Peyer's patch (tissue), 4 donors: ENCODE results near the gene LIME1. TPM values are rescaled to one million over a fixed set of nuclear protein-coding genes. Genes with fewer than 3 reads are reported as not detected.
A peak's percentile ranks its signal among the peaks of the same experiment; 100 is the strongest.

ENCODE experiments used
- DNase-seq, 3 donors: peaks; one replicate each; pipeline ENCODE4 v3.0.0-alpha.2; 2017 to 2019
- H3K27ac ChIP-seq, 4 donors: fragments of 200-600 bp; sonication (generic); one replicate each; pipeline ENCODE4 v1.5.1; 2016 to 2019
- H3K27me3 ChIP-seq, 2 donors: fragments of 200-600 bp; sonication (generic); one replicate each; pipeline ENCODE4 v1.5.1; 2019
- H3K36me3 ChIP-seq, 3 donors: fragments of 200-600 bp; sonication (generic); one replicate each; pipeline ENCODE4 v1.5.1; 2016 to 2019
- H3K4me1 ChIP-seq, 4 donors: fragments of 200-600 bp; sonication (generic); one replicate each; pipeline ENCODE4 v1.5.1; 2016 to 2019
- H3K4me3 ChIP-seq, 4 donors: fragments of 200-600 bp; sonication (generic); 1 replicate in 3 of 4; 2 replicates in 1 of 4; pipeline ENCODE4 v1.5.1; 2016 to 2019; ENCODE audit warnings: mild to moderate bottlenecking in 1 of 4
- H3K9me3 ChIP-seq, 4 donors: fragments of 200-600 bp; sonication (generic); one replicate each; pipeline ENCODE4 v1.5.1; 2016 to 2019; ENCODE audit warnings: mild to moderate bottlenecking in 1 of 4
- CTCF ChIP-seq, 6 experiments: fragments of 450-650 bp in 4 of 6; fragments of 200-600 bp in 2 of 6; sonication (generic) in 1 of 6; IDR thresholded peaks; one replicate each; pipeline ENCODE4 v1.5.1; 2017 to 2019; ENCODE audit warnings: antibody characterized with exemption in 6 of 6, mild to moderate bottlenecking in 3 of 6, moderate library complexity in 1 of 6
- POLR2A ChIP-seq, 2 donors: fragments of 450-650 bp; IDR thresholded peaks; one replicate each; pipeline ENCODE4 v1.5.1; 2017; ENCODE audit warnings: antibody characterized with exemption in 2 of 2, mild to moderate bottlenecking in 2 of 2, moderate library complexity in 2 of 2
- total RNA-seq, 4 donors: library from RNA; depleted of rRNA; stranded (reverse); fragments of >200 nt; gene quantifications; one replicate each; pipeline ENCODE4 v1.1.0, GENCODE V29; 2016

Gene LIME1, protein sequence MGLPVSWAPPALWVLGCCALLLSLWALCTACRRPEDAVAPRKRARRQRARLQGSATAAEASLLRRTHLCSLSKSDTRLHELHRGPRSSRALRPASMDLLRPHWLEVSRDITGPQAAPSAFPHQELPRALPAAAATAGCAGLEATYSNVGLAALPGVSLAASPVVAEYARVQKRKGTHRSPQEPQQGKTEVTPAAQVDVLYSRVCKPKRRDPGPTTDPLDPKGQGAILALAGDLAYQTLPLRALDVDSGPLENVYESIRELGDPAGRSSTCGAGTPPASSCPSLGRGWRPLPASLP
- 10 to 100 TPM; 32.6 to 55.3 (median 41.0) TPM for total RNA-seq

DNA sequence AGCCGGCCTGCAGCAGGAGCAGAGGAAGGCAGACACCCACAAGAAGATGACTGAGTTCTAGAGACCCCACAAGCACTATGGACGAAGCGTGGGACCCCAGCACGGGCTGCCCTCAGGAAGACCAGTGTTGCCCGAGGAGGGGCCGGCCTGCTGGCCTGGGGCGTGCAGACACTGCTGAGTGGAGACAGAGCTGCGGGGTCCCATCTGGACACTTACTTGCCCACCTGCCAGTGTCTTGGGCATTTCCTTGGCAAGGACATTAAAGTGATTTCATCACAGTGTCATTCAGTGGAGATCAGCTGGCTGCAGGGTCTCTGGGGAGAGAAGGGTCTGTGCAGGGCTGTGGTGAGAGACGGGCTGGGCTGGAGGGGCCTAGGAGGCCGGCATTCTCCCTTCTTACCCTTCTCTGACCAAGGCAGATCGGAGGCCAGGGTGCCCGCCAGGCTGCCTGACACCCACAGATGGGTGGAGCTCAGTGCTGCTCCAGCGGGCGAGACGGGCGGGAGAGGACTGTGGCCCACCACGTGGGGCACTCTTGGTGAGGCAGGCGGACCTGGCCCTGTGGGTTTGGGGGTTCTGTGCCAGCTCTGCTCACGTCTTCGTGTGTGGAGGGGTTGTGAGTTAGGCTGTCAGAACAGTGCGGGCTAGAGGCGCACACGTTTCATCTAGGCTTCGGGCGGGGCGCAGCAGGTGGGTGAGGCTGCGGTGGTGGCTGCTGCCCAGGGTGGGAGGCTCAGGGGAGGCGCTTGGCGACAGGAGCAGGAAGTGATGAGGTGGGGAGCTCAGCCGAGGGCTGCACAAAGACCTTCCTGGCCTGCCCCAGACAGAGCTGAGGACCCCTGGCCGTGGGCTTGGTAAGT, at the start of gene LIME1:
Gene LIME1, plus strand, starts transcription at position 806 of the 860 bp plus-strand sequence. CDS start 886 bp downstream, outside the sequence.
- Histone ChIP-seq H3K27me3 (no peaks in the 10 kb centered on the region), H3K9me3 (no peaks in the 10 kb centered on the region), H3K36me3 (peaks cover 0 to 32% (median 0%) of the 10 kb centered on the region in 3 donors), H3K4me3 (peak within 1 kb of the TSS; percentile 43 to 74 (median 58)), H3K4me1 (peaks cover 0 to 45% (median 34%) of the 10 kb centered on the region in 4 donors), H3K27ac (peak within 1 kb of the TSS; percentile 62 to 88 (median 68))
- DNase-seq, result peak; percentile 77 to 89 (median 83)
- TF ChIP-seq CTCF (IDR thresholded peaks at IDR 0.05), result no peak
- no peak for TF ChIP-seq POLR2A (IDR thresholded peaks at IDR 0.05)

GRCh38 chr20:63687419-63688178, 48.9 kb upstream of the LIME1 start:
- Histone ChIP-seq H3K27ac (peak overlapping the region; percentile 61 to 90 (median 74)), H3K27me3 (no peaks in the 10 kb centered on the region), H3K9me3 (no peaks in the 10 kb centered on the region), H3K36me3 (no peaks in the 10 kb centered on the region), H3K4me1 (peaks cover 0 to 61% (median 6%) of the 10 kb centered on the region in 4 donors), H3K4me3 (peak overlapping the region in 1 of 4 donors; percentile 4)
- DNase-seq, result no peak
- TF ChIP-seq POLR2A (IDR thresholded peaks at IDR 0.05) (no peak), CTCF (IDR thresholded peaks at IDR 0.05) (no peak)

DNA sequence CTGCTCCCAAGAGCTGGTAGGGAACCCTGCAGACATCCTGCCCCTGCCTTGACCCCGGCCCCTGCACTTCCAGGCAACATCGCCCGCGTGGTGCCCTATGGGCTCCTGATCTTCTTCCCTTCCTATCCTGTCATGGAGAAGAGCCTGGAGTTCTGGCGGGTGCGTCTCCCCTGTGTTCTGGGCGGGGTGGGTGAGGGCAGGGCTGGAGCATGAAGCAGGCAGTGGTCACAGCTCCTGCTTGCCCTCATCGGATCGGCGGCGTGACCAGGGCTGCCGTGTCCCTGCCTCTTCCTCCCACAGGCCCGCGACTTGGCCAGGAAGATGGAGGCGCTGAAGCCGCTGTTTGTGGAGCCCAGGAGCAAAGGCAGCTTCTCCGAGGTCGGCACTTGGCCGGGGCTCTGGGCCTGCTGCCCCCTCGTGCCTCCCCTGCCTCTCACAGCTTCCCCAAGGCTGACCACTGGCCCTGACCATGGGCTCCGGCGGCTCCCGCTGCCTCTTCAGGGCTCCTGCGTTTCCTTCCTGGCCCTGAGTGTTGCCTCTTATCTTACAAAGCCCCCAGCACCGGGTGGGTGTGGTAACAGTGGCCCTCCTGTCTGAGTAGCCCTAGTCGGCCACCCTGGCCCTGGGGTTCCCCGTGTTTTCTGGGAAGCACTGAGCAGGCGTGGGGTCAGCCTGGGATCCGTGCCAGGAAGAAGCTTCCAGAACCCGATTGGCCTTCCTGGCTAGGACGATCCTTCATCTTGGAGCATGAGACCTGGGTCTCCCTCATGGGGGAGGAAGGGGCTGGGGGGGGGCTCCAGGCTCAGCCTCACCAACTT, 48.0 kb upstream of the LIME1 start:
- TF ChIP-seq POLR2A (IDR thresholded peaks at IDR 0.05) (no peak), CTCF (IDR thresholded peaks at IDR 0.05) (no peak)
- peak overlapping the region; percentile 61 to 90 (median 74) for H3K27ac ChIP-seq

GRCh38 chr20:63689046-63690002, 47.1 kb upstream of the LIME1 start:
- Histone ChIP-seq H3K36me3 (peaks cover 0 to 5% (median 0%) of the 10 kb centered on the region in 3 donors), H3K9me3 (no peaks in the 10 kb centered on the region), H3K4me3 (no peak overlapping the region), H3K27me3 (no peaks in the 10 kb centered on the region), H3K4me1 (peaks cover 0 to 61% (median 6%) of the 10 kb centered on the region in 4 donors), H3K27ac (peak overlapping the region in 2 of 4 donors; percentile 62 to 85)
- DNase-seq, result peak in 1 of 3 donors; percentile 50
- TF ChIP-seq POLR2A (IDR thresholded peaks at IDR 0.05) (no peak), CTCF (IDR thresholded peaks at IDR 0.05) (no peak)

More for the DNA sequence above, 48.0 kb upstream of the LIME1 start:
- Histone ChIP-seq H3K4me1 (peaks cover 0 to 61% (median 6%) of the 10 kb centered on the region in 4 donors), H3K4me3 (no peak overlapping the region), H3K27me3 (no peaks in the 10 kb centered on the region), H3K9me3 (no peaks in the 10 kb centered on the region), H3K36me3 (no peaks in the 10 kb centered on the region)
- peak in 1 of 3 donors; percentile 49 for DNase-seq
